Esophagus muscularis mucosa (tissue), 4 donors: ENCODE data around the gene PRR20G. TPM values are rescaled to one million over a fixed set of nuclear protein-coding genes. Genes with fewer than 3 reads are reported as not detected.

Experiments used
- DNase-seq: peaks from one replicate; pipeline ENCODE4 v3.0.0-alpha.2; 2017; ENCODE audit errors: extremely low spot score
- H3K27ac ChIP-seq, 4 donors: fragments of 200-600 bp; sonication (generic); replicated peaks in 1 of 4; 1 replicate in 3 of 4; 2 replicates in 1 of 4; pipeline ENCODE4 v1.5.1; 2016 to 2019; ENCODE audit warnings: mild to moderate bottlenecking in 1 of 4
- H3K27me3 ChIP-seq, 4 donors: fragments of 200-600 bp; sonication (generic); one replicate each; pipeline versions ENCODE4 v1.5.1 to v1.6.0; 2016 to 2019
- H3K36me3 ChIP-seq, 4 donors: fragments of 200-600 bp; sonication (generic); one replicate each; pipeline ENCODE4 v1.5.1; 2016 to 2019
- H3K4me1 ChIP-seq, 4 donors: fragments of 200-600 bp; sonication (generic); one replicate each; pipeline ENCODE4 v1.5.1; 2016 to 2019
- H3K4me3 ChIP-seq, 4 donors: fragments of 200-600 bp; sonication (generic); 1 replicate in 2 of 4; 2 replicates in 2 of 4; pipeline ENCODE4 v1.5.1; 2016 to 2019; ENCODE audit warnings: mild to moderate bottlenecking in 4 of 4, moderate library complexity in 1 of 4
- H3K9me3 ChIP-seq, 4 donors: fragments of 200-600 bp; sonication (generic); 1 replicate in 3 of 4; 2 replicates in 1 of 4; pipeline ENCODE4 v1.5.1; 2016 to 2019
- CTCF ChIP-seq, 3 experiments: fragments of 200-600 bp in 2 of 3; fragments of 450-650 bp in 1 of 3; sonication (generic) in 2 of 3; IDR thresholded peaks; one replicate each; pipeline ENCODE4 v1.5.1; 2017 to 2019; ENCODE audit warnings: antibody characterized with exemption in 3 of 3, mild to moderate bottlenecking in 2 of 3, moderate library complexity in 1 of 3
- EP300 ChIP-seq: sonication (generic); formaldehyde crosslinking; IDR thresholded peaks from one replicate; pipeline ENCODE4 v1.6.1; 2017; ENCODE audit warnings: antibody characterized with exemption
- POLR2A ChIP-seq: fragments of 450-650 bp; IDR thresholded peaks from one replicate; pipeline ENCODE4 v1.6.1; 2017; ENCODE audit warnings: antibody characterized with exemption, moderate library complexity, mild to moderate bottlenecking, low read depth
- POLR2AphosphoS5 ChIP-seq, 2 donors: sonication (generic); formaldehyde crosslinking; IDR thresholded peaks; one replicate each; pipeline ENCODE4 v1.6.1; 2017; ENCODE audit warnings: antibody characterized with exemption in 2 of 2
- WGBS: methylation state at CpG from one replicate; pipeline ENCODE4 v1.1.5; 2018; 5-methylcytosine and 5-hydroxymethylcytosine counted together
- intact Hi-C: fragments of 100-400 bp; cut with DNase I; formaldehyde crosslinking; loops from one replicate; pipeline ENCODE4 v1.15.1; 2023
- total RNA-seq, 4 donors: library from RNA; depleted of rRNA; stranded (reverse); fragments of >200 nt; gene quantifications; one replicate each; pipeline versions ENCODE4 v1.1.0 to v1.2.1, GENCODE V29; 2016

PRR20G gene
- total RNA-seq, 4 donors from 2014 or later: not detected

GRCh38 chr3:127262533-127262932, 25.3 kb downstream of the PRR20G start:
- Histone ChIP-seq H3K9me3 (no peaks in the 10 kb centered on the region), H3K4me3 (no peak overlapping the region), H3K27me3 (peaks cover 0 to 45% (median 0%) of the 10 kb centered on the region in 4 donors), H3K4me1 (no peaks in the 10 kb centered on the region), H3K27ac (no peak overlapping the region), H3K36me3 (no peaks in the 10 kb centered on the region)
- intact Hi-C loops: no loop called here
- TF ChIP-seq EP300 (no peak), POLR2A (no peak), POLR2AphosphoS5 (IDR thresholded peaks at IDR 0.05) (no peak), CTCF (IDR thresholded peaks at IDR 0.05) (no peak)
- 100% methylated on average over 3 of the region's 3 CpGs for WGBS
- DNase-seq: no peak

GRCh38 chr3:127261925-127262324, 25.9 kb downstream of the PRR20G start:
- 77% methylated on average over 6 of the region's 7 CpGs for WGBS
- Histone ChIP-seq H3K27me3 (peaks cover 0 to 41% (median 0%) of the 10 kb centered on the region in 4 donors), H3K36me3 (no peaks in the 10 kb centered on the region), H3K27ac (no peak overlapping the region), H3K4me3 (no peak overlapping the region), H3K9me3 (no peaks in the 10 kb centered on the region), H3K4me1 (no peaks in the 10 kb centered on the region)
- TF ChIP-seq CTCF (IDR thresholded peaks at IDR 0.05): no peak
- TF ChIP-seq EP300: no peak
- TF ChIP-seq POLR2A: no peak
- TF ChIP-seq POLR2AphosphoS5 (IDR thresholded peaks at IDR 0.05): no peak
- intact Hi-C loops: no loop called here
- DNase-seq: no peak

- H3K4me1 ChIP-seq: no peaks in the 10 kb centered on the region
- no peaks in the 10 kb centered on the region for H3K9me3 ChIP-seq
- peak; percentile 66 for DNase-seq
- whole genome bisulfite sequencing: 77% methylated on average over 5 of the region's 6 CpGs
- intact Hi-C loops: no loop called here
- H3K36me3 ChIP-seq: no peaks in the 10 kb centered on the region
- H3K4me3 ChIP-seq: no peak overlapping the region
- H3K27ac ChIP-seq: no peak overlapping the region
- no peak for TF ChIP-seq CTCF (IDR thresholded peaks at IDR 0.05)
- TF ChIP-seq POLR2A: no peak
- TF ChIP-seq EP300: no peak
- no peak for TF ChIP-seq POLR2AphosphoS5 (IDR thresholded peaks at IDR 0.05)
- peaks cover 0 to 32% (median 0%) of the 10 kb centered on the region in 4 donors for H3K27me3 ChIP-seq
Observed at GRCh38 chr3:127260826-127261555, 26.9 kb downstream of the PRR20G start.

- TF ChIP-seq CTCF (IDR thresholded peaks at IDR 0.05) (no peak), EP300 (no peak), POLR2A (no peak), POLR2AphosphoS5 (IDR thresholded peaks at IDR 0.05) (no peak)
- Histone ChIP-seq H3K27me3 (peaks cover 0 to 33% (median 0%) of the 10 kb centered on the region in 4 donors), H3K4me3 (no peak overlapping the region), H3K9me3 (no peaks in the 10 kb centered on the region), H3K27ac (no peak overlapping the region), H3K36me3 (no peaks in the 10 kb centered on the region), H3K4me1 (no peaks in the 10 kb centered on the region)
- intact Hi-C loops: no loop called here
- WGBS: 86% methylated on average over 7 of the region's 7 CpGs
- DNase-seq: peak; percentile 80
Observed at GRCh38 chr3:127260416-127260815, 27.4 kb downstream of the PRR20G start.
